HEK293 (cell line): ENCODE measurements around the gene BICC1.

Experiments
- MYNN ChIP-seq: fragments of 450-650 bp; formaldehyde crosslinking; IDR thresholded peaks from 2 replicates; pipeline ENCODE4 v1.5.1; 2016; ENCODE audit warnings: missing biosample characterization, missing genetic modification characterization, borderline replicate concordance
- ZEB2 ChIP-seq: fragments of 450-650 bp; formaldehyde crosslinking; IDR thresholded peaks from 2 replicates; pipeline ENCODE4 v1.5.1; 2016; ENCODE audit warnings: missing biosample characterization, missing genetic modification characterization
- ZNF10 ChIP-seq: fragments of 450-650 bp; formaldehyde crosslinking; IDR thresholded peaks from 2 replicates; pipeline ENCODE4 v1.5.1; 2017; ENCODE audit warnings: missing biosample characterization, missing genetic modification characterization
- ZNF133 ChIP-seq: fragments of 450-650 bp; formaldehyde crosslinking; IDR thresholded peaks from 2 replicates; pipeline ENCODE4 v1.5.1; 2016; ENCODE audit warnings: missing biosample characterization, missing genetic modification characterization
- ZNF350 ChIP-seq: fragments of 450-650 bp; formaldehyde crosslinking; IDR thresholded peaks from 2 replicates; pipeline ENCODE4 v1.5.0; 2017; ENCODE audit warnings: missing biosample characterization, mild to moderate bottlenecking, missing genetic modification characterization
- ZNF660 ChIP-seq: fragments of 450-650 bp; IDR thresholded peaks from 2 replicates; pipeline ENCODE4 v1.5.1; 2018; ENCODE audit warnings: missing biosample characterization, mild to moderate bottlenecking, missing genetic modification characterization
- ZNF785 ChIP-seq: fragments of 450-650 bp; formaldehyde crosslinking; IDR thresholded peaks from 2 replicates; pipeline ENCODE4 v1.5.1; 2016; ENCODE audit warnings: missing biosample characterization, missing genetic modification characterization
- ZNF791 ChIP-seq: fragments of 450-650 bp; formaldehyde crosslinking; IDR thresholded peaks from 2 replicates; pipeline ENCODE4 v1.5.1; 2016; ENCODE audit warnings: missing biosample characterization, missing genetic modification characterization
- TF ChIP-seq, protein P1 (sequence below): fragments of 450-650 bp; formaldehyde crosslinking; IDR thresholded peaks from 2 replicates; pipeline ENCODE4 v1.5.1; 2016; ENCODE audit warnings: missing biosample characterization, missing genetic modification characterization
- TF ChIP-seq, protein P2 (sequence below): fragments of 450-650 bp; formaldehyde crosslinking; IDR thresholded peaks from 2 replicates; pipeline ENCODE4 v1.5.1; 2016; ENCODE audit warnings: missing biosample characterization, missing genetic modification characterization
- TF ChIP-seq, protein P3 (sequence below): fragments of 450-650 bp; formaldehyde crosslinking; IDR thresholded peaks from 2 replicates; pipeline ENCODE4 v1.5.1; 2017; ENCODE audit warnings: missing biosample characterization, missing genetic modification characterization
- TF ChIP-seq, protein P4 (sequence below): fragments of 450-650 bp; formaldehyde crosslinking; IDR thresholded peaks from 2 replicates; pipeline ENCODE4 v1.5.1; 2016; ENCODE audit warnings: missing biosample characterization, missing genetic modification characterization
- TF ChIP-seq, protein P5 (sequence below): fragments of 450-650 bp; formaldehyde crosslinking; IDR thresholded peaks from 2 replicates; pipeline ENCODE4 v1.5.1; 2016; ENCODE audit warnings: missing biosample characterization, missing genetic modification characterization

DNA sequence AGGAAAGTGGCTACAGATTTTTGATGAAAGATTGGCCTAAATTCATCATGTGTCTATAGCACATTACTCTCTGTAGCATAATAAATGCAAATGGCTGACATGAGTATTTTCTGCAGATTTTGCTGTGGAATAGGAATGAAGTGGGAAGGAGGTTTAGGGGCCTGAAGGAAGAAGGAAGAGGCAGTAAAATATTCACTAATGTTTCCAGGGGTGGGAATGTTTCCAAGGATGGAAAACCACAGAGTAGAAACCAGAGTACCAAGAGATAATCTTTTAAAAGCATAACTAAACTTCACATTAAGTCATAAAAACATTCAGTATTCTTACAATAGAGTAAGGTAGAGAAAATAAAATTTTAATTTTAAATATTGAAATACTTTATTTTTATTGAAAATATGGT is 267.8 kb downstream of the BICC1 start:
- TF ChIP-seq, protein P1, sequence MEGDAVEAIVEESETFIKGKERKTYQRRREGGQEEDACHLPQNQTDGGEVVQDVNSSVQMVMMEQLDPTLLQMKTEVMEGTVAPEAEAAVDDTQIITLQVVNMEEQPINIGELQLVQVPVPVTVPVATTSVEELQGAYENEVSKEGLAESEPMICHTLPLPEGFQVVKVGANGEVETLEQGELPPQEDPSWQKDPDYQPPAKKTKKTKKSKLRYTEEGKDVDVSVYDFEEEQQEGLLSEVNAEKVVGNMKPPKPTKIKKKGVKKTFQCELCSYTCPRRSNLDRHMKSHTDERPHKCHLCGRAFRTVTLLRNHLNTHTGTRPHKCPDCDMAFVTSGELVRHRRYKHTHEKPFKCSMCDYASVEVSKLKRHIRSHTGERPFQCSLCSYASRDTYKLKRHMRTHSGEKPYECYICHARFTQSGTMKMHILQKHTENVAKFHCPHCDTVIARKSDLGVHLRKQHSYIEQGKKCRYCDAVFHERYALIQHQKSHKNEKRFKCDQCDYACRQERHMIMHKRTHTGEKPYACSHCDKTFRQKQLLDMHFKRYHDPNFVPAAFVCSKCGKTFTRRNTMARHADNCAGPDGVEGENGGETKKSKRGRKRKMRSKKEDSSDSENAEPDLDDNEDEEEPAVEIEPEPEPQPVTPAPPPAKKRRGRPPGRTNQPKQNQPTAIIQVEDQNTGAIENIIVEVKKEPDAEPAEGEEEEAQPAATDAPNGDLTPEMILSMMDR (tag by site-specific recombination) = no peak
- TF ChIP-seq, protein P2, sequence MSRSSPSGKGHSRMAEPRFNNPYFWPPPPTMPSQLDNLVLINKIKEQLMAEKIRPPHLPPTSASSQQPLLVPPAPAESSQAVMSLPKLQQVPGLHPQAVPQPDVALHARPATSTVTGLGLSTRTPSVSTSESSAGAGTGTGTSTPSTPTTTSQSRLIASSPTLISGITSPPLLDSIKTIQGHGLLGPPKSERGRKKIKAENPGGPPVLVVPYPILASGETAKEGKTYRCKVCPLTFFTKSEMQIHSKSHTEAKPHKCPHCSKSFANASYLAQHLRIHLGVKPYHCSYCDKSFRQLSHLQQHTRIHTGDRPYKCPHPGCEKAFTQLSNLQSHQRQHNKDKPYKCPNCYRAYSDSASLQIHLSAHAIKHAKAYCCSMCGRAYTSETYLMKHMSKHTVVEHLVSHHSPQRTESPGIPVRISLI (tag by site-specific recombination) = no peak
- TF ChIP-seq ZNF350 (tag by site-specific recombination) = no peak
- TF ChIP-seq ZNF133 (tag by site-specific recombination) = no peak
- no peak for TF ChIP-seq ZEB2 (tag by site-specific recombination)
- TF ChIP-seq, protein P3, sequence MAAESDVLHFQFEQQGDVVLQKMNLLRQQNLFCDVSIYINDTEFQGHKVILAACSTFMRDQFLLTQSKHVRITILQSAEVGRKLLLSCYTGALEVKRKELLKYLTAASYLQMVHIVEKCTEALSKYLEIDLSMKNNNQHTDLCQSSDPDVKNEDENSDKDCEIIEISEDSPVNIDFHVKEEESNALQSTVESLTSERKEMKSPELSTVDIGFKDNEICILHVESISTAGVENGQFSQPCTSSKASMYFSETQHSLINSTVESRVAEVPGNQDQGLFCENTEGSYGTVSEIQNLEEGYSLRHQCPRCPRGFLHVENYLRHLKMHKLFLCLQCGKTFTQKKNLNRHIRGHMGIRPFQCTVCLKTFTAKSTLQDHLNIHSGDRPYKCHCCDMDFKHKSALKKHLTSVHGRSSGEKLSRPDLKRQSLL (tag by site-specific recombination) = no peak
- TF ChIP-seq, protein P4, sequence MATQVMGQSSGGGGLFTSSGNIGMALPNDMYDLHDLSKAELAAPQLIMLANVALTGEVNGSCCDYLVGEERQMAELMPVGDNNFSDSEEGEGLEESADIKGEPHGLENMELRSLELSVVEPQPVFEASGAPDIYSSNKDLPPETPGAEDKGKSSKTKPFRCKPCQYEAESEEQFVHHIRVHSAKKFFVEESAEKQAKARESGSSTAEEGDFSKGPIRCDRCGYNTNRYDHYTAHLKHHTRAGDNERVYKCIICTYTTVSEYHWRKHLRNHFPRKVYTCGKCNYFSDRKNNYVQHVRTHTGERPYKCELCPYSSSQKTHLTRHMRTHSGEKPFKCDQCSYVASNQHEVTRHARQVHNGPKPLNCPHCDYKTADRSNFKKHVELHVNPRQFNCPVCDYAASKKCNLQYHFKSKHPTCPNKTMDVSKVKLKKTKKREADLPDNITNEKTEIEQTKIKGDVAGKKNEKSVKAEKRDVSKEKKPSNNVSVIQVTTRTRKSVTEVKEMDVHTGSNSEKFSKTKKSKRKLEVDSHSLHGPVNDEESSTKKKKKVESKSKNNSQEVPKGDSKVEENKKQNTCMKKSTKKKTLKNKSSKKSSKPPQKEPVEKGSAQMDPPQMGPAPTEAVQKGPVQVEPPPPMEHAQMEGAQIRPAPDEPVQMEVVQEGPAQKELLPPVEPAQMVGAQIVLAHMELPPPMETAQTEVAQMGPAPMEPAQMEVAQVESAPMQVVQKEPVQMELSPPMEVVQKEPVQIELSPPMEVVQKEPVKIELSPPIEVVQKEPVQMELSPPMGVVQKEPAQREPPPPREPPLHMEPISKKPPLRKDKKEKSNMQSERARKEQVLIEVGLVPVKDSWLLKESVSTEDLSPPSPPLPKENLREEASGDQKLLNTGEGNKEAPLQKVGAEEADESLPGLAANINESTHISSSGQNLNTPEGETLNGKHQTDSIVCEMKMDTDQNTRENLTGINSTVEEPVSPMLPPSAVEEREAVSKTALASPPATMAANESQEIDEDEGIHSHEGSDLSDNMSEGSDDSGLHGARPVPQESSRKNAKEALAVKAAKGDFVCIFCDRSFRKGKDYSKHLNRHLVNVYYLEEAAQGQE (tag by site-specific recombination) = no peak
- TF ChIP-seq, protein P5, sequence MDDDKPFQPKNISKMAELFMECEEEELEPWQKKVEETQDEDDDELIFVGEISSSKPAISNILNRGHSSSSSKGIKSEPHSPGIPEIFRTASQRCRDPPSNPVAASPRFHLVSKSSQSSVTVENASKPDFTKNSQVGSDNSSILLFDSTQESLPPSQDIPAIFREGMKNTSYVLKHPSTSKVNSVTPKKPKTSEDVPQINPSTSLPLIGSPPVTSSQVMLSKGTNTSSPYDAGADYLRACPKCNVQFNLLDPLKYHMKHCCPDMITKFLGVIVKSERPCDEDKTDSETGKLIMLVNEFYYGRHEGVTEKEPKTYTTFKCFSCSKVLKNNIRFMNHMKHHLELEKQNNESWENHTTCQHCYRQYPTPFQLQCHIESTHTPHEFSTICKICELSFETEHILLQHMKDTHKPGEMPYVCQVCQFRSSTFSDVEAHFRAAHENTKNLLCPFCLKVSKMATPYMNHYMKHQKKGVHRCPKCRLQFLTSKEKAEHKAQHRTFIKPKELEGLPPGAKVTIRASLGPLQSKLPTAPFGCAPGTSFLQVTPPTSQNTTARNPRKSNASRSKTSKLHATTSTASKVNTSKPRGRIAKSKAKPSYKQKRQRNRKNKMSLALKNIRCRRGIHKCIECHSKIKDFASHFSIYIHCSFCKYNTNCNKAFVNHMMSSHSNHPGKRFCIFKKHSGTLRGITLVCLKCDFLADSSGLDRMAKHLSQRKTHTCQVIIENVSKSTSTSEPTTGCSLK = no peak
- no peak for TF ChIP-seq ZNF660
- TF ChIP-seq ZNF791 (tag by site-specific recombination) = no peak
- no peak for TF ChIP-seq MYNN (tag by site-specific recombination)
- TF ChIP-seq ZNF785 (tag by site-specific recombination) = no peak
- no peak for TF ChIP-seq ZNF10
